H9 (cell line): ENCODE results near the gene CTNNAL1. TPM values are rescaled to one million over a fixed set of nuclear protein-coding genes. Genes with fewer than 3 reads are reported as not detected.

Source experiments
- DNase-seq: peaks from one replicate; pipeline ENCODE4 v3.0.0-alpha.2; 2017
- H2AFZ ChIP-seq: one replicate; pipeline ENCODE4 v1.6.1; 2013; ENCODE audit warnings: mild to moderate bottlenecking, low read length, control low read depth, moderate library complexity
- H2AK5ac ChIP-seq: 2 replicates; pipeline ENCODE4 v1.6.1; 2013; ENCODE audit warnings: low read length, control low read depth, mixed read lengths; ENCODE audit not compliant: insufficient read length
- H2BK120ac ChIP-seq: one replicate; pipeline ENCODE4 v1.6.1; 2013; ENCODE audit warnings: low read depth, mild to moderate bottlenecking, low read length, control low read depth, inconsistent platforms; ENCODE audit not compliant: poor library complexity, severe bottlenecking
- H2BK12ac ChIP-seq: 2 replicates; pipeline ENCODE4 v1.6.1; 2013; ENCODE audit warnings: low read length, control low read depth, mixed read lengths, low read depth; ENCODE audit not compliant: insufficient read length
- H2BK15ac ChIP-seq: 2 replicates; pipeline ENCODE4 v1.6.1; 2013; ENCODE audit warnings: low read depth, low read length, control low read depth
- H2BK20ac ChIP-seq: one replicate; pipeline ENCODE4 v1.6.1; 2013; ENCODE audit warnings: low read depth, mild to moderate bottlenecking, low read length, control low read depth, inconsistent platforms; ENCODE audit not compliant: poor library complexity, severe bottlenecking
- H2BK5ac ChIP-seq: 2 replicates; pipeline ENCODE4 v1.6.1; 2013; ENCODE audit warnings: low read length, control low read depth, mixed read lengths; ENCODE audit not compliant: insufficient read length
- H3K14ac ChIP-seq: 2 replicates; pipeline ENCODE4 v1.6.1; 2013; ENCODE audit warnings: low read length, control low read depth; ENCODE audit not compliant: insufficient read depth
- H3K18ac ChIP-seq: 2 replicates; pipeline ENCODE4 v1.6.1; 2013; ENCODE audit warnings: low read depth, mild to moderate bottlenecking, mixed read lengths, low read length, control low read depth; ENCODE audit not compliant: insufficient read length
- H3K23ac ChIP-seq: 2 replicates; pipeline ENCODE4 v1.6.1; 2013; ENCODE audit warnings: low read length, control low read depth, mixed read lengths, low read depth; ENCODE audit not compliant: insufficient read length
- H3K23me2 ChIP-seq: 2 replicates; pipeline ENCODE4 v1.6.1; 2013; ENCODE audit warnings: low read depth, mild to moderate bottlenecking, mixed read lengths, low read length, control low read depth; ENCODE audit not compliant: insufficient read length, poor library complexity, severe bottlenecking
- H3K27ac ChIP-seq: 2 replicates; pipeline ENCODE4 v1.5.1; 2013; ENCODE audit warnings: low read length, control low read depth, mixed read lengths, low read depth; ENCODE audit not compliant: insufficient read length
- H3K27me3 ChIP-seq: 2 replicates; pipeline ENCODE4 v1.6.1; 2013; ENCODE audit warnings: low read length, control low read depth, inconsistent platforms; ENCODE audit not compliant: insufficient read depth
- H3K4ac ChIP-seq: 2 replicates; pipeline ENCODE4 v1.6.1; 2013; ENCODE audit warnings: low read depth, mild to moderate bottlenecking, control low read depth, inconsistent platforms, low read length, moderate library complexity
- H3K4me1 ChIP-seq: 2 replicates; pipeline ENCODE4 v1.6.1; 2013; ENCODE audit warnings: low read length, control low read depth, inconsistent platforms; ENCODE audit not compliant: insufficient read depth
- H3K4me2 ChIP-seq: 2 replicates; pipeline ENCODE4 v1.6.1; 2013; ENCODE audit warnings: low read length, control low read depth, mixed read lengths; ENCODE audit not compliant: insufficient read length, insufficient read depth
- H3K56ac ChIP-seq: 2 replicates; pipeline ENCODE4 v1.6.1; 2013; ENCODE audit warnings: low read depth, mild to moderate bottlenecking, mixed read lengths, low read length, control low read depth; ENCODE audit not compliant: insufficient read length
- H3K79me1 ChIP-seq: 2 replicates; pipeline ENCODE4 v1.6.1; 2013; ENCODE audit warnings: low read depth, mild to moderate bottlenecking, moderate library complexity, low read length, control low read depth, inconsistent platforms; ENCODE audit not compliant: insufficient read depth, poor library complexity, severe bottlenecking
- H3K79me2 ChIP-seq: 2 replicates; pipeline ENCODE4 v1.6.1; 2013; ENCODE audit warnings: low read length, control low read depth, inconsistent platforms; ENCODE audit not compliant: insufficient read depth
- H3K9ac ChIP-seq: 2 replicates; pipeline ENCODE4 v1.6.1; 2013; ENCODE audit warnings: low read length, control low read depth, mixed read lengths; ENCODE audit not compliant: insufficient read length; ENCODE audit errors: extremely low read depth
- H3K9me3 ChIP-seq: one replicate; pipeline ENCODE4 v1.6.1; 2013; ENCODE audit warnings: low read depth, low read length, inconsistent platforms; ENCODE audit not compliant: control insufficient read depth
- H3T11ph ChIP-seq: one replicate; pipeline ENCODE4 v1.6.1; 2013; ENCODE audit warnings: mild to moderate bottlenecking, low read length, control low read depth, inconsistent platforms
- H4K20me1 ChIP-seq: one replicate; pipeline ENCODE4 v1.6.1; 2013; ENCODE audit not compliant: control insufficient read depth, insufficient read length, insufficient read depth
- H4K5ac ChIP-seq: 2 replicates; pipeline ENCODE4 v1.6.1; 2013; ENCODE audit warnings: low read depth, mild to moderate bottlenecking, mixed read lengths, low read length, control low read depth; ENCODE audit not compliant: insufficient read length
- H4K8ac ChIP-seq: replicated peaks from 2 replicates; pipeline ENCODE4 v1.6.1; 2013; ENCODE audit warnings: low read length, control low read depth, mixed read lengths, low read depth; ENCODE audit not compliant: insufficient read length
- H4K91ac ChIP-seq: 2 replicates; pipeline ENCODE4 v1.6.1; 2013; ENCODE audit warnings: low read depth, mild to moderate bottlenecking, moderate library complexity, mixed read lengths, low read length, control low read depth; ENCODE audit not compliant: insufficient read length
- H3K27ac Mint-ChIP-seq, 3 experiments: 2 replicates in 2 of 3; 3 replicates in 1 of 3; pipeline ENCODE4 v1.8.0; 2020 to 2021; ENCODE audit warnings: mixed read lengths in 3 of 3, mild to moderate bottlenecking in 1 of 3, moderate library complexity in 1 of 3
- H3K27me3 Mint-ChIP-seq: 2 replicates; pipeline ENCODE4 v1.8.0; 2021; ENCODE audit warnings: low read depth, mild to moderate bottlenecking, moderate library complexity, mixed read lengths
- H3K36me3 Mint-ChIP-seq, 3 experiments: 2 replicates in 2 of 3; 3 replicates in 1 of 3; pipeline ENCODE4 v1.8.0; 2020 to 2021; ENCODE audit warnings: low read depth in 3 of 3, mixed read lengths in 3 of 3; ENCODE audit not compliant: insufficient read depth in 1 of 3
- H3K4me1 Mint-ChIP-seq, 2 experiments: 2 replicates each; pipeline ENCODE4 v1.8.0; 2020; ENCODE audit warnings: mixed read lengths in 2 of 2
- H3K4me3 Mint-ChIP-seq, 2 experiments: 2 replicates in 1 of 2; 3 replicates in 1 of 2; pipeline ENCODE4 v1.8.0; 2020 to 2021; ENCODE audit warnings: mild to moderate bottlenecking in 2 of 2, mixed read lengths in 2 of 2, moderate library complexity in 1 of 2
- H3K9me3 Mint-ChIP-seq, 2 experiments: 2 replicates in 1 of 2; 3 replicates in 1 of 2; pipeline ENCODE4 v1.8.0; 2020; ENCODE audit warnings: mild to moderate bottlenecking in 2 of 2, mixed read lengths in 2 of 2, moderate library complexity in 1 of 2
- WGBS: extraction: QIAGEN DNeasy Blood & Tissue Kit; methylation state at CpG from one replicate; pipeline ENCODE4 v1.1.7; 2013; ENCODE audit warnings: missing lambda C conversion rate, low lambda C conversion rate, mixed read lengths; ENCODE audit not compliant: insufficient read length; ENCODE audit errors: extremely low coverage; 5-methylcytosine and 5-hydroxymethylcytosine counted together
- total RNA-seq: library from RNA; stranded (reverse); gene quantifications from 2 replicates; pipeline ENCODE4 v1.2.1, GENCODE V29; 2021
- TF ChIP-seq, protein P1 (sequence below): fragments of 200-600 bp; sonication (generic); conservative IDR thresholded peaks from 3 replicates; pipeline ENCODE4 v1.8.0; 2021; ENCODE audit warnings: antibody characterized with exemption, mild to moderate bottlenecking

Gene CTNNAL1
- total RNA-seq, 1 experiment from 2014 or later, result 52.9 TPM

DNA sequence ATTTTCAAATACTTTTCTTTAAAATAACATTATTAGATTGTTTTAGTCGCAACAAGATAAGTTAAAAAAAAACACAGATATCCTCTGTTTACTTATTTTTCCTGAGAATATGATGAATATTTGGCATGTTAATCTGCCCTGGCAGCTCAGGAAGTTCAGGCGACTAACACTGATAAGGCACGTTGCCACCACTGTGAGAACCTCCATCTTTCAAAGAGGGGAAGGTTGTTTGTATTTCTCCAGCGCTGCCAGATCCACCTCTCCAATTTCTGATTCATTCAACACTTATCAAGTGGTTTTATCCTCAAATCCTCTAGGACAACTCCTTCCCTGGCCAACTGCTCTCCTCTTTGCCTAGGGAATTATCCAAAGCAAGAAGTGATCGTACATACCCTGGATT is 21.8 kb downstream of the CTNNAL1 start:
- no peak overlapping the region for H3K27ac ChIP-seq

More for the DNA sequence above, 21.8 kb downstream of the CTNNAL1 start:
- no peaks in the 10 kb centered on the region for H3K9me3 Mint-ChIP-seq
- Histone ChIP-seq H2AK5ac (no peak overlapping the region), H3K23ac (no peak overlapping the region), H2BK5ac (no peak overlapping the region), H3K4me2 (no peak overlapping the region), H4K20me1 (no peaks in the 10 kb centered on the region), H3K27me3 (no peaks in the 10 kb centered on the region), H4K91ac (no peak overlapping the region), H3K18ac (no peak overlapping the region), H2AFZ (no peak overlapping the region), H3K79me2 (no peaks in the 10 kb centered on the region), H2BK12ac (no peak overlapping the region), H4K8ac (no peak overlapping the region), H2BK20ac (no peak overlapping the region), H4K5ac (no peak overlapping the region), H3K79me1 (peaks cover 2% of the 10 kb centered on the region), H3K23me2 (no peaks in the 10 kb centered on the region), H3K9ac (no peak overlapping the region), H3K14ac (no peak overlapping the region), H3T11ph (no peak overlapping the region), H2BK120ac (no peak overlapping the region), H3K4ac (no peak overlapping the region), H3K4me1 (no peaks in the 10 kb centered on the region), H3K9me3 (no peaks in the 10 kb centered on the region), H2BK15ac (no peak overlapping the region), H3K56ac (no peak overlapping the region)
- H3K4me3 Mint-ChIP-seq, result no peak overlapping the region
- no CpG with 5 or more reads among the region's 5 CpGs for WGBS
- peak overlapping the region in 1 of 3 experiments; percentile 13; a peak in 1 of 7 replicates for H3K27ac Mint-ChIP-seq
- H3K36me3 Mint-ChIP-seq, result peaks cover 17 to 36% (median 30%) of the 10 kb centered on the region in 3 experiments
- no peaks in the 10 kb centered on the region for H3K27me3 Mint-ChIP-seq
- TF ChIP-seq, protein P1, sequence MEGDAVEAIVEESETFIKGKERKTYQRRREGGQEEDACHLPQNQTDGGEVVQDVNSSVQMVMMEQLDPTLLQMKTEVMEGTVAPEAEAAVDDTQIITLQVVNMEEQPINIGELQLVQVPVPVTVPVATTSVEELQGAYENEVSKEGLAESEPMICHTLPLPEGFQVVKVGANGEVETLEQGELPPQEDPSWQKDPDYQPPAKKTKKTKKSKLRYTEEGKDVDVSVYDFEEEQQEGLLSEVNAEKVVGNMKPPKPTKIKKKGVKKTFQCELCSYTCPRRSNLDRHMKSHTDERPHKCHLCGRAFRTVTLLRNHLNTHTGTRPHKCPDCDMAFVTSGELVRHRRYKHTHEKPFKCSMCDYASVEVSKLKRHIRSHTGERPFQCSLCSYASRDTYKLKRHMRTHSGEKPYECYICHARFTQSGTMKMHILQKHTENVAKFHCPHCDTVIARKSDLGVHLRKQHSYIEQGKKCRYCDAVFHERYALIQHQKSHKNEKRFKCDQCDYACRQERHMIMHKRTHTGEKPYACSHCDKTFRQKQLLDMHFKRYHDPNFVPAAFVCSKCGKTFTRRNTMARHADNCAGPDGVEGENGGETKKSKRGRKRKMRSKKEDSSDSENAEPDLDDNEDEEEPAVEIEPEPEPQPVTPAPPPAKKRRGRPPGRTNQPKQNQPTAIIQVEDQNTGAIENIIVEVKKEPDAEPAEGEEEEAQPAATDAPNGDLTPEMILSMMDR, result no peak
- H3K4me1 Mint-ChIP-seq, result no peaks in the 10 kb centered on the region
- DNase-seq, result no peak
